Mesangial cell (primary cell): Measurements from ENCODE around the gene PRAMEF33. TPM values are rescaled to one million over a fixed set of nuclear protein-coding genes. Genes with fewer than 3 reads are reported as not detected.

ENCODE experiments used
- total RNA-seq: library from RNA; depleted of rRNA; stranded (reverse); fragments of >200 nt; gene quantifications from 2 replicates; pipeline ENCODE4 v1.2.3, GENCODE V29; 2015

Gene PRAMEF33
- not detected in 2 replicates for total RNA-seq

GRCh38 chr1:13303239-13303638 is at the start of gene PRAMEF33:
TSS of gene PRAMEF33 (plus strand) at chr1:13303539. CDS start at chr1:13305955, 2,416 bp downstream.

GRCh38 chr1:13253898-13254297 is 49.4 kb upstream of the PRAMEF33 start, which contains the start of gene PRAMEF5:
TSS of gene PRAMEF5 (plus strand) at chr1:13254198. CDS start at chr1:13259269, 5,071 bp downstream.

GRCh38 chr1:13285037-13285436 is 18.3 kb upstream of the PRAMEF33 start, which contains the start of gene PRAMEF8:
TSS of gene PRAMEF8 (minus strand) at chr1:13285137. CDS start at chr1:13284091, 1,046 bp downstream.

GRCh38 chr1:13315281-13315680 is 11.9 kb downstream of the PRAMEF33 start, which contains the start of gene PRAMEF15:
TSS of gene PRAMEF15 (plus strand) at chr1:13315581. CDS start at chr1:13318408, 2,827 bp downstream.

GRCh38 chr1:13347034-13347433 is 43.7 kb downstream of the PRAMEF33 start, which contains the start of gene PRAMEF14:
TSS of gene PRAMEF14 (minus strand) at chr1:13347134. CDS start at chr1:13345314, 1,820 bp downstream.

Other genes starting within 250 kb of the PRAMEF33 start
- not detected in 2 replicates for gene PRAMEF27, start 247.0 kb upstream of the PRAMEF33 start, total RNA-seq
- not detected in 2 replicates for gene HNRNPCL3, start 242.8 kb upstream of the PRAMEF33 start, total RNA-seq
- not detected in 2 replicates for gene PRAMEF25, start 232.8 kb upstream of the PRAMEF33 start, total RNA-seq
- gene HNRNPCL2, start 186.7 kb upstream of the PRAMEF33 start, total RNA-seq = not detected in 2 replicates
- gene PRAMEF26, start 147.5 kb upstream of the PRAMEF33 start, total RNA-seq = not detected in 2 replicates
- not detected in 2 replicates for gene HNRNPCL4, start 137.9 kb upstream of the PRAMEF33 start, total RNA-seq
- not detected in 2 replicates for gene PRAMEF9, start 131.7 kb upstream of the PRAMEF33 start, total RNA-seq
- gene PRAMEF13, start 102.1 kb upstream of the PRAMEF33 start, total RNA-seq = not detected in 2 replicates
- not detected in 2 replicates for gene PRAMEF18, start 77.4 kb upstream of the PRAMEF33 start, total RNA-seq
- not detected in 2 replicates for gene PRAMEF5, start 49.3 kb upstream of the PRAMEF33 start, total RNA-seq
- not detected in 2 replicates for gene PRAMEF8, start 18.4 kb upstream of the PRAMEF33 start, total RNA-seq
- gene PRAMEF15, start 12.0 kb downstream of the PRAMEF33 start, total RNA-seq = not detected in 2 replicates
- not detected in 2 replicates for gene PRAMEF14, start 43.6 kb downstream of the PRAMEF33 start, total RNA-seq
- gene PRAMEF19, start 68.4 kb downstream of the PRAMEF33 start, total RNA-seq = not detected in 2 replicates
- not detected in 2 replicates for gene PRAMEF17, start 86.1 kb downstream of the PRAMEF33 start, total RNA-seq
- not detected in 2 replicates for gene PRAMEF20, start 106.9 kb downstream of the PRAMEF33 start, total RNA-seq
- 0.33 TPM in 1 of 2 replicates, not detected in the other for gene LRRC38, start 210.5 kb downstream of the PRAMEF33 start, total RNA-seq